Measurements from ENCODE around the gene RBMS3.

GRCh38 chr3:29890801-29891200, 609.9 kb downstream of the RBMS3 start:
- TF ChIP-seq, protein P1, sequence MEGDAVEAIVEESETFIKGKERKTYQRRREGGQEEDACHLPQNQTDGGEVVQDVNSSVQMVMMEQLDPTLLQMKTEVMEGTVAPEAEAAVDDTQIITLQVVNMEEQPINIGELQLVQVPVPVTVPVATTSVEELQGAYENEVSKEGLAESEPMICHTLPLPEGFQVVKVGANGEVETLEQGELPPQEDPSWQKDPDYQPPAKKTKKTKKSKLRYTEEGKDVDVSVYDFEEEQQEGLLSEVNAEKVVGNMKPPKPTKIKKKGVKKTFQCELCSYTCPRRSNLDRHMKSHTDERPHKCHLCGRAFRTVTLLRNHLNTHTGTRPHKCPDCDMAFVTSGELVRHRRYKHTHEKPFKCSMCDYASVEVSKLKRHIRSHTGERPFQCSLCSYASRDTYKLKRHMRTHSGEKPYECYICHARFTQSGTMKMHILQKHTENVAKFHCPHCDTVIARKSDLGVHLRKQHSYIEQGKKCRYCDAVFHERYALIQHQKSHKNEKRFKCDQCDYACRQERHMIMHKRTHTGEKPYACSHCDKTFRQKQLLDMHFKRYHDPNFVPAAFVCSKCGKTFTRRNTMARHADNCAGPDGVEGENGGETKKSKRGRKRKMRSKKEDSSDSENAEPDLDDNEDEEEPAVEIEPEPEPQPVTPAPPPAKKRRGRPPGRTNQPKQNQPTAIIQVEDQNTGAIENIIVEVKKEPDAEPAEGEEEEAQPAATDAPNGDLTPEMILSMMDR (IDR thresholded peaks at IDR 0.05): no peak
- no peak for TF ChIP-seq POLR2A (IDR thresholded peaks at IDR 0.05)

Data from thyroid gland (tissue), 4 donors.